Measurements from ENCODE around the gene OPCML. TPM values are rescaled to one million over a fixed set of nuclear protein-coding genes. Genes with fewer than 3 reads are reported as not detected.

OPCML gene
- total and polyA plus RNA-seq, 2 experiments from 2014 or later, result 1.2 to 4.4 TPM

- no peak for TF ChIP-seq STAT1 (IDR thresholded peaks at IDR 0.05; ENCODE audit: unreplicated experiment)
- no peak for TF ChIP-seq POLR2AphosphoS5 (IDR thresholded peaks at IDR 0.05; ENCODE audit: low read depth)
- no peak for TF ChIP-seq EZH2 (IDR thresholded peaks at IDR 0.05; ENCODE audit: low read depth, unreplicated experiment)
- no peak for TF ChIP-seq EZH2phosphoT487 (IDR thresholded peaks at IDR 0.05; ENCODE audit: unreplicated experiment)
- TF ChIP-seq ETS1 (IDR thresholded peaks at IDR 0.05), result no peak
- TF ChIP-seq ZNF331 (CRISPR knock-in tag; IDR thresholded peaks at IDR 0.05; ENCODE audit: low read depth), result no peak
- no peak for TF ChIP-seq ZNF114 (CRISPR knock-in tag; IDR thresholded peaks at IDR 0.05)
- TF ChIP-seq ZNF462 (CRISPR knock-in tag; IDR thresholded peaks at IDR 0.05), result no peak
- TF ChIP-seq JUNB (IDR thresholded peaks at IDR 0.05; ENCODE audit: unreplicated experiment), result no peak
- TF ChIP-seq NANOG (IDR thresholded peaks at IDR 0.05; ENCODE audit: borderline replicate concordance), result no peak
- no peak for TF ChIP-seq REST (IDR thresholded peaks at IDR 0.05; ENCODE audit: unreplicated experiment)
- TF ChIP-seq CTCF (conservative IDR thresholded peaks at IDR 0.05; ENCODE audit: low read depth in 2 of 2), result no peak
- TF ChIP-seq CREB1 (CRISPR knock-in tag; IDR thresholded peaks at IDR 0.05; ENCODE audit: low read depth), result no peak
- Mint-ChIP-seq H3K4me3 (no peak overlapping the region), H3K4me1 (no peaks in the 10 kb centered on the region), H3K36me3 (ENCODE audit: low read depth) (no peaks in the 10 kb centered on the region), H3K9me3 (no peaks in the 10 kb centered on the region), H3K27ac (no peak overlapping the region), H3K27me3 (ENCODE audit: insufficient read depth, low read depth, poor library complexity) (peaks cover 2% of the 10 kb centered on the region)
- Histone ChIP-seq H3K36me3 (ENCODE audit: insufficient read depth) (no peaks in the 10 kb centered on the region), H2AFZ (no peak overlapping the region), H3K27me3 (ENCODE audit: insufficient read depth) (no peaks in the 10 kb centered on the region), H3F3A (replicated peaks; ENCODE audit: low read depth) (no peaks in the 10 kb centered on the region), H3K4me3 (no peak overlapping the region), H3K9me2 (ENCODE audit: insufficient read depth) (peaks cover 14% of the 10 kb centered on the region), H3K4me2 (no peak overlapping the region), H3K4me1 (ENCODE audit: insufficient read depth) (peaks cover 3% of the 10 kb centered on the region; the same call in 1 of the 2 replicates), H4K20me1 (replicated peaks; ENCODE audit: insufficient read depth) (no peaks in the 10 kb centered on the region), H3K79me2 (replicated peaks; ENCODE audit: insufficient read depth) (no peaks in the 10 kb centered on the region), H3K27ac (ENCODE audit: low read depth) (no peak overlapping the region)
- ATAC-seq (no peak), DNase-seq (ENCODE audit: low spot score) (no peak)
These were observed 862.4 kb downstream of the OPCML start for GRCh38 chr11:132669949-132670348.

Data from GM23338 (cell line).